Measurements from ENCODE around the gene PCDHB1. TPM values are rescaled to one million over a fixed set of nuclear protein-coding genes. Genes with fewer than 3 reads are reported as not detected.

The PCDHB1 gene
- total and polyA plus RNA-seq, 2 donors (not counting 3 experiments of a cell fraction or from before 2014, with no cell fraction given), result not detected

DNA sequence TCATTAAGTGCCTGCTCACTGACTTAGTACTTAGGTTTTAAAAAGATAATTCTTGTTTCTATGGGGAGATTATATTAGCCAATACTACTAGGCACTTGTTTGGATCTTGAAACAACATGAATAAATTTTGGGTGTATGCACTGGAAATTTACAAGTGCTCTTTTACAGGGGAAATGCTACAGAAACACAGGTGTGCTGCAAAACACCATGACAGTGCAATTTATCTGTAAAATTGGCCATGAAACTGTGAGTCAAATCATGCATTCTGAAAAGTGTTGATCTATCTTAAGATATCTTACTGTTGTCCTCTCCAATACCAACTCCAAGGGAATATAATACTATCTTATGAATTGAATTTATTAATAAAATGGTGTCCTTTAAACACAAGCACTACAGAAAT is 12.1 kb upstream of the PCDHB1 start:
- intact Hi-C loops (cut with micrococcal nuclease) (no loop called here), dilution Hi-C loops (cut with MboI; ENCODE audit: extremely low pct_ligation_motif_present, low sequenced_read_pairs) (no loop called here)
- Histone ChIP-seq H3K4me3 (replicated peaks in 1 of 3; ENCODE audit: insufficient read depth in 1 of 3, low read depth in 1 of 3, low read length in 3 of 3) (no peak overlapping the region), H2AFZ (ENCODE audit: low read depth, low read length) (no peak overlapping the region), H3K9me3 (replicated peaks; ENCODE audit: control insufficient read depth, insufficient read depth, low read length) (no peaks in the 10 kb centered on the region), H3K27me3 (ENCODE audit: control insufficient read depth in 2 of 2, insufficient read depth in 2 of 2, low read length in 2 of 2) (no peaks in the 10 kb centered on the region), H3K4me1 (ENCODE audit: control insufficient read depth, extremely low read depth, insufficient read depth, low read length) (no peaks in the 10 kb centered on the region), H3K36me3 (ENCODE audit: control insufficient read depth in 2 of 2, extremely low read depth in 1 of 2, insufficient read depth in 2 of 2, low read length in 2 of 2) (no peaks in the 10 kb centered on the region), H4K20me1 (replicated peaks; ENCODE audit: control insufficient read depth, extremely low read depth, insufficient read depth, low read length) (no peaks in the 10 kb centered on the region), H3K9ac (replicated peaks; ENCODE audit: extremely low read depth, insufficient read depth, low read length) (no peak overlapping the region), H3K4me2 (ENCODE audit: insufficient read depth, low read length) (no peak overlapping the region), H3K9me1 (replicated peaks; ENCODE audit: control insufficient read depth, extremely low read depth, insufficient read depth, low read length) (no peaks in the 10 kb centered on the region), H3K79me2 (ENCODE audit: control insufficient read depth, insufficient read depth, low read length) (no peaks in the 10 kb centered on the region), H3K27ac (ENCODE audit: insufficient read depth, low read depth, low read length) (no peak overlapping the region)
- no TSS peak for BruUV-seq (replicated peaks)
- no peak for DNase-seq (ENCODE audit: low read depth, low spot score)
- TF ChIP-seq MYC (IDR thresholded peaks at IDR 0.05; ENCODE audit: low read depth, low read length) (no peak), FOS (IDR thresholded peaks at IDR 0.05; ENCODE audit: borderline replicate concordance, insufficient read depth, low read length) (no peak), GATA2 (IDR thresholded peaks at IDR 0.05; ENCODE audit: insufficient read depth, insufficient read length, low read depth, low read length) (no peak), POLR2AphosphoS5 (IDR thresholded peaks at IDR 0.05; ENCODE audit: insufficient read depth, low read depth, low read length) (no peak), POLR2A (IDR thresholded peaks at IDR 0.05; ENCODE audit: low read depth, low read length) (no peak), JUN (IDR thresholded peaks at IDR 0.05; ENCODE audit: borderline replicate concordance, insufficient read depth, insufficient read length, low read depth) (no peak), EZH2 (IDR thresholded peaks at IDR 0.05; ENCODE audit: borderline replicate concordance, low read depth, low read length, severe bottlenecking) (no peak)
- TF ChIP-seq, protein P1, sequence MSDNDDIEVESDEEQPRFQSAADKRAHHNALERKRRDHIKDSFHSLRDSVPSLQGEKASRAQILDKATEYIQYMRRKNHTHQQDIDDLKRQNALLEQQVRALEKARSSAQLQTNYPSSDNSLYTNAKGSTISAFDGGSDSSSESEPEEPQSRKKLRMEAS (IDR thresholded peaks at IDR 0.05; ENCODE audit: insufficient read depth, insufficient read length), result no peak
- TF ChIP-seq, protein P2, sequence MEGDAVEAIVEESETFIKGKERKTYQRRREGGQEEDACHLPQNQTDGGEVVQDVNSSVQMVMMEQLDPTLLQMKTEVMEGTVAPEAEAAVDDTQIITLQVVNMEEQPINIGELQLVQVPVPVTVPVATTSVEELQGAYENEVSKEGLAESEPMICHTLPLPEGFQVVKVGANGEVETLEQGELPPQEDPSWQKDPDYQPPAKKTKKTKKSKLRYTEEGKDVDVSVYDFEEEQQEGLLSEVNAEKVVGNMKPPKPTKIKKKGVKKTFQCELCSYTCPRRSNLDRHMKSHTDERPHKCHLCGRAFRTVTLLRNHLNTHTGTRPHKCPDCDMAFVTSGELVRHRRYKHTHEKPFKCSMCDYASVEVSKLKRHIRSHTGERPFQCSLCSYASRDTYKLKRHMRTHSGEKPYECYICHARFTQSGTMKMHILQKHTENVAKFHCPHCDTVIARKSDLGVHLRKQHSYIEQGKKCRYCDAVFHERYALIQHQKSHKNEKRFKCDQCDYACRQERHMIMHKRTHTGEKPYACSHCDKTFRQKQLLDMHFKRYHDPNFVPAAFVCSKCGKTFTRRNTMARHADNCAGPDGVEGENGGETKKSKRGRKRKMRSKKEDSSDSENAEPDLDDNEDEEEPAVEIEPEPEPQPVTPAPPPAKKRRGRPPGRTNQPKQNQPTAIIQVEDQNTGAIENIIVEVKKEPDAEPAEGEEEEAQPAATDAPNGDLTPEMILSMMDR (IDR thresholded peaks at IDR 0.05; ENCODE audit: extremely low read depth in 1 of 2, insufficient read depth in 1 of 2, low read depth in 1 of 2, low read length in 2 of 2), result no peak
- no peak for FAIRE-seq
- POLR2A ChIA-PET, result no interaction called here
- CTCF ChIA-PET, result interaction anchor here (1.0 to 2.2 kb wide), 6 partner anchors 72 to 183 kb away, joined by 5 to 34 read pairs (median 7); partner anchors contain the start of genes PCDHA10, PCDHA11, PCDHA13 and PCDHAC1
